Kidney (tissue), 14 donors: ENCODE measurements around the gene HOMER3. TPM values are rescaled to one million over a fixed set of nuclear protein-coding genes. Genes with fewer than 3 reads are reported as not detected.
"Not testable (repeated sequence)": the region's sequence is repeated elsewhere in the genome, so short reads cannot be mapped to it uniquely, and the experiment has no call there.

Experiments
- DNase-seq, 5 donors: peaks; one replicate each; pipeline ENCODE4 v3.0.0-alpha.2; 2013 to 2020
- FAIRE-seq: peaks from 2 replicates; lab custom pipeline; 2012; peaks lifted over from hg19 to GRCh38; lab: Jason Lieb, UNC
- H3K27ac ChIP-seq, 2 donors: one replicate each; pipeline ENCODE4 v1.7.0; 2013; ENCODE audit warnings: low read depth in 2 of 2, low read length in 2 of 2, inconsistent platforms in 1 of 2
- H3K27me3 ChIP-seq: one replicate; pipeline ENCODE4 v1.7.1; 2013; ENCODE audit warnings: low read length, inconsistent platforms; ENCODE audit not compliant: control insufficient read depth, insufficient read depth
- H3K36me3 ChIP-seq, 3 donors: one replicate each; pipeline versions ENCODE4 v1.7.0 to v1.7.1; 2013; ENCODE audit warnings: low read length in 3 of 3, control low read depth in 1 of 3, inconsistent platforms in 1 of 3; ENCODE audit not compliant: insufficient read depth in 3 of 3, control insufficient read depth in 2 of 3
- H3K4me1 ChIP-seq, 3 donors: one replicate each; pipeline versions ENCODE4 v1.7.0 to v1.7.1; 2013; ENCODE audit warnings: low read length in 3 of 3, inconsistent platforms in 1 of 3, low read depth in 1 of 3; ENCODE audit not compliant: control insufficient read depth in 2 of 3, insufficient read depth in 2 of 3
- H3K4me3 ChIP-seq, 3 donors: one replicate each; pipeline versions ENCODE4 v1.7.0 to v1.8.1; 2013; ENCODE audit warnings: low read length in 3 of 3, control low read depth in 1 of 3, inconsistent platforms in 1 of 3
- H3K9ac ChIP-seq, 3 donors: one replicate each; pipeline versions ENCODE4 v1.7.0 to v1.7.1; 2013; ENCODE audit warnings: low read length in 3 of 3, control low read depth in 1 of 3, inconsistent platforms in 1 of 3
- H3K9me3 ChIP-seq, 3 donors: one replicate each; pipeline versions ENCODE4 v1.7.0 to v1.7.1; 2013; ENCODE audit warnings: low read length in 3 of 3, control low read depth in 1 of 3, inconsistent platforms in 1 of 3; ENCODE audit not compliant: control insufficient read depth in 2 of 3, insufficient read depth in 1 of 3
- intact Hi-C: fragments of 100-400 bp; cut with DNase I; formaldehyde crosslinking; loops from one replicate; pipeline ENCODE4 v1.11.1; 2022
- polyA plus RNA-seq: library from polyadenylated mRNA; stranded (reverse); fragments of 350-450 nt; fragmentation: Illumina TruSeq; extraction: RNeasy Lipid Tissue Mini Kit (QIAGEN cat#74804); gene quantifications from one replicate; pipeline ENCODE4 v1.2.3, GENCODE V29; 2014; ENCODE audit warnings: low read depth, low replicate concordance; ENCODE audit not compliant: insufficient read depth
- total RNA-seq: library from RNA; stranded (reverse); fragmentation: NEBNext Ultra II Directional; extraction: Animal tissue kit (Norgen Biotek cat#: 25700); gene quantifications from one replicate; pipeline ENCODE4 v1.2.1, GENCODE V29; 2021
- TF ChIP-seq, protein P1 (sequence below): IDR thresholded peaks from 3 replicates; pipeline ENCODE4 v1.5.1; 2012; ENCODE audit warnings: mild to moderate bottlenecking, moderate library complexity, borderline replicate concordance; ENCODE audit not compliant: insufficient read depth; ENCODE audit errors: extremely low read depth
- donor health status: control.
- donor health status: control.
- donor health status: control.
- donor health status: control.
- donor health status: control.
- donor health status: DM: yes; HTN: yes; CAD: no.
- donor health status: Normal renal cell carcinoma (clear cell type).

The HOMER3 gene
- total and polyA plus RNA-seq, 2 donors from 2014 or later: 34.3 to 53.1 TPM

DNA sequence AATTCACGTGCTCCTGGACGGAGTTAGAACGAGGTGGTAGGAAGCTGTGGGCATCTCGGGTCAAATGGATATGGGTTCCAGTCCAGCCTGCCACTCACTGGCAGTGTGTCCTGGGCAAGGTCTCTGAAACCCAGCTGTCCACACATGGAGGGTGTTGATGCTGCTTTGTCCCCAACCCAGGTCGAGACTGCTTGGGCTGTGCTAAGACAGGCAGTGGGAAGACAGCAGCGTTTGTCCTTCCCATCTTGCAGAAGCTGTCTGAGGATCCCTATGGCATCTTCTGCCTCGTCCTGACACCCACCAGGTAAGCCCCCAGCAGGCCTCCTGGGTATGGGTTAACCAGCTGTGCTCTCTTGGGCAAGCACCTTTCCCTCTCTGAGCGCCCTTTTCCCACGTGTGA, 20.6 kb downstream of the HOMER3 start:
- no peak for FAIRE-seq

DNA sequence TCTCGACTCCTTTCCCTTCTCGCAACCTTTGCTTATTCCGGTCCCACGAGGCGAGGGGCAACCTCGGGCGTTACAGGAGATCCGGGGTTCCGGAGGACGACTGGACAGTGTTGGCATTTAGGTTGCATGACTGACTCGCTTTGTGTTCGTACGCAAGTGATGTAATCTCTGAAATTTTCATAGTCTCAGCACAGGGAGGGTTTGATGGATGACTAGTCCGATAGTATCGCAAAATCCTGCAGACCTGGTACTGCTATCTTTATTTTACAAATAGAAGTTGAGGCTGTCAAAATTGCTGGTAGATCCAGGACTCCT, 21.2 kb downstream of the HOMER3 start:
- peak overlapping the region; percentile 14 to 20 for H3K27ac ChIP-seq
- intact Hi-C loops: no loop called here
- FAIRE-seq: no peak

More for the DNA sequence above, 20.6 kb downstream of the HOMER3 start:
- DNase-seq: no peak
- Histone ChIP-seq H3K36me3 (peaks cover 0 to 21% (median 18%) of the 10 kb centered on the region in 3 donors), H3K4me3 (peak overlapping the region; percentile 83 to 98 (median 95)), H3K9ac (peak overlapping the region; percentile 71 to 94 (median 91)), H3K9me3 (no peaks in the 10 kb centered on the region), H3K27ac (no peak overlapping the region), H3K27me3 (no peaks in the 10 kb centered on the region), H3K4me1 (peaks cover 3 to 16% (median 7%) of the 10 kb centered on the region in 3 donors)
- TF ChIP-seq, protein P1, sequence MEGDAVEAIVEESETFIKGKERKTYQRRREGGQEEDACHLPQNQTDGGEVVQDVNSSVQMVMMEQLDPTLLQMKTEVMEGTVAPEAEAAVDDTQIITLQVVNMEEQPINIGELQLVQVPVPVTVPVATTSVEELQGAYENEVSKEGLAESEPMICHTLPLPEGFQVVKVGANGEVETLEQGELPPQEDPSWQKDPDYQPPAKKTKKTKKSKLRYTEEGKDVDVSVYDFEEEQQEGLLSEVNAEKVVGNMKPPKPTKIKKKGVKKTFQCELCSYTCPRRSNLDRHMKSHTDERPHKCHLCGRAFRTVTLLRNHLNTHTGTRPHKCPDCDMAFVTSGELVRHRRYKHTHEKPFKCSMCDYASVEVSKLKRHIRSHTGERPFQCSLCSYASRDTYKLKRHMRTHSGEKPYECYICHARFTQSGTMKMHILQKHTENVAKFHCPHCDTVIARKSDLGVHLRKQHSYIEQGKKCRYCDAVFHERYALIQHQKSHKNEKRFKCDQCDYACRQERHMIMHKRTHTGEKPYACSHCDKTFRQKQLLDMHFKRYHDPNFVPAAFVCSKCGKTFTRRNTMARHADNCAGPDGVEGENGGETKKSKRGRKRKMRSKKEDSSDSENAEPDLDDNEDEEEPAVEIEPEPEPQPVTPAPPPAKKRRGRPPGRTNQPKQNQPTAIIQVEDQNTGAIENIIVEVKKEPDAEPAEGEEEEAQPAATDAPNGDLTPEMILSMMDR: no peak
- intact Hi-C loops: no loop called here

DNA sequence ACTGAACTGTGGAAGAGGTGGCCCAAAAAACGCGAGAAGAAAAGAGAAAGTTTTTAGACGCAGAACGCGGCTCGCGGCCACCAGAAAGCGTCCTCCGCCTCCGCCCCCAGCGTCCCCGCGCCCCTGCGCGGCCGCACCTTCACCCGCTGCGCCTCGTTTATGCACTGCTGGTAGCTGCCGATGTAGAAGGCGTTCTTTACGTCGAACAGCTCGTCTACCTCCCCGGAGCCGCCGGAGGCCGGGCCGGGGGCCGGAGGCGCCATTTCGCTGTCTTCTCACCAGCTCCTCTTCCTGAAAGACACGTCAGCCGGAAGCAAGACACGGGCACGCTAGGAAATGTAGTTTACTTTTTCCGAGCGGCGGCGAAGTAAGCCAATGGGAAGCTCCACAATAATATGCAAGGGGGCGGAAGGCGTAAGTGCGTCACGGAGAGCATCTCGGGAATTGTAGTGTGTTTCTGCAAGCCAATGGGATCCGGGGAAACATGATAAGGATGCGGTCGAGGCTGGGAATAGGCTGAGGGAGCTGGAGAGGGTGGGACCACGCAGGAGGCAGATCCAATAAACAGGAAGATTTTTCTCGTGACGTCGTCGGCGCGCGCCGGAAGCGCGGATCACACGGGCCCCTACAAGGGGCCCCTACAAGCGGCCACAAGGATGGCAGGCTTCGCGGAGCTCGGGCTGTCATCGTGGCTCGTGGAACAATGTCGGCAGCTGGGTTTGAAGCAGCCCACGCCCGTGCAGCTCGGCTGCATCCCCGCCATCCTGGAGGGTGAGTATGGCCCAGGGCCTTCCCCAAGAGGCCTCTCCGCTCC, 21.7 kb downstream of the HOMER3 start, which contains the start of the genes COPE and DDX49:
TSS of gene COPE (minus strand) at position 302 of the 814 bp plus-strand sequence. CDS start at position 263, 39 bp downstream.
TSS of gene DDX49 (plus strand) at position 630 of the 814 bp plus-strand sequence. CDS start at position 657, 27 bp downstream.
- DNase-seq: peak; percentile 99 to 100 (median 99)
- Histone ChIP-seq H3K27ac (peak within 1 kb of the TSS; percentile 84 to 89), H3K9ac (peak within 1 kb of the TSS; percentile 89 to 95 (median 91)), H3K27me3 (no peaks in the 10 kb centered on the region), H3K9me3 (no peaks in the 10 kb centered on the region), H3K4me3 (peak within 1 kb of the TSS; percentile 97 to 99 (median 98)), H3K4me1 (peaks cover 3 to 16% (median 7%) of the 10 kb centered on the region in 3 donors), H3K36me3 (peaks cover 0 to 14% (median 13%) of the 10 kb centered on the region in 3 donors)
- peak; percentile 99 for FAIRE-seq
- TF ChIP-seq, protein P1: no peak
- intact Hi-C loops: no loop called here

More for the DNA sequence above, 21.2 kb downstream of the HOMER3 start:
- no peaks in the 10 kb centered on the region for H3K27me3 ChIP-seq
- no peak for DNase-seq
- peak overlapping the region; percentile 83 to 98 (median 95) for H3K4me3 ChIP-seq
- peaks cover 0 to 19% (median 19%) of the 10 kb centered on the region in 3 donors for H3K36me3 ChIP-seq
- no peaks in the 10 kb centered on the region for H3K9me3 ChIP-seq
- H3K9ac ChIP-seq: peak overlapping the region; percentile 71 to 94 (median 91)
- peaks cover 3 to 16% (median 7%) of the 10 kb centered on the region in 3 donors for H3K4me1 ChIP-seq
- TF ChIP-seq, protein P1: no peak

DNA sequence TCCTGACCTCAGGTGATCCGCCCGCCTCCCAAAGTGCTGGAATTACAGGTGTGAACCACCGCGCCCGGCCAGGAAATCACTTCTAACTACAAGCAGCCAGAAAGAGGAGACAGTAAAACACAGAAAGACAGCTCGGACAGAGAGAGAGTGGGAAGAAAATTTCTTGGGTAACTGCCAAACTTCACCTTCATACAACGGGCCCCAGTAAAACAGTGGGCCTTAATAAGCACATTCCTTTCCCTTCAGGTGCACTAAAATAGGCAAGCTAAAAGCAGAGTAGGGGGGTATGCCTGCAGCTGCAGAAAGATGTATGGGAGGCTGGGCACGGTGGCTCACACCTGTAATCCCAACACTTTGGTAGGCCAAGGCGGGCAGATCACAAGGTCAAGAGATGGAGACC, 23.4 kb downstream of the HOMER3 start:
- H3K4me3 ChIP-seq, H3K9me3 ChIP-seq, H3K27ac ChIP-seq, FAIRE-seq, intact Hi-C loops, DNase-seq, H3K9ac ChIP-seq, H3K27me3 ChIP-seq, H3K36me3 ChIP-seq: not testable (repeated sequence)
- H3K4me1 ChIP-seq: peaks cover 3 to 16% (median 7%) of the 10 kb centered on the region in 3 donors
